ENCODE results near the gene SLC25A23.

The SLC25A23 gene

DNA sequence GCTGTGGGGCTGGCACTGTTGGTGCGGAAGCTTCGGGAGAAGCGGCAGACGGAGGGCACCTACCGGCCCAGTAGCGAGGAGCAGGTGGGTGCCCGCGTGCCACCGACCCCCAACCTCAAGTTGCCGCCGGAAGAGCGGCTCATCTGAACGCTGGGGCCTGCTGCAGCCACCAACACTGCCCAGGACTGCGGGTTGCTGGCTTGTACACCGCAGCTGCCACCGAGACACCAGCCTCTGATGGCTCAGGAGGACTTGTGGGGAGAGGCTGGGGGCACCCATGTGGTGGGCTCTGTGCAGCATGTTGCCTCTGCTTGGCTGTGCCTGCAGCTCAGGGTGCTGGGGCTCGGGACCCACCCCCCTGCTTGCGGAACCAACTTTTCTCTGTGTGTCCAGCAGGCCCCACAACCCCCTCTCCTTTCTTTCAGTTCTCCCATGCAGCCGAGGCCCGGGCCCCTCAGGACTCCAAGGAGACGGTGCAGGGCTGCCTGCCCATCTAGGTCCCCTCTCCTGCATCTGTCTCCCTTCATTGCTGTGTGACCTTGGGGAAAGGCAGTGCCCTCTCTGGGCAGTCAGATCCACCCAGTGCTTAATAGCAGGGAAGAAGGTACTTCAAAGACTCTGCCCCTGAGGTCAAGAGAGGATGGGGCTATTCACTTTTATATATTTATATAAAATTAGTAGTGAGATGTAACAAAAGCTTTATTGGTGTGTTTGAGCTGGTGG lies 7.1 kb upstream of the SLC25A23 start:
- TF ChIP-seq, protein P1, sequence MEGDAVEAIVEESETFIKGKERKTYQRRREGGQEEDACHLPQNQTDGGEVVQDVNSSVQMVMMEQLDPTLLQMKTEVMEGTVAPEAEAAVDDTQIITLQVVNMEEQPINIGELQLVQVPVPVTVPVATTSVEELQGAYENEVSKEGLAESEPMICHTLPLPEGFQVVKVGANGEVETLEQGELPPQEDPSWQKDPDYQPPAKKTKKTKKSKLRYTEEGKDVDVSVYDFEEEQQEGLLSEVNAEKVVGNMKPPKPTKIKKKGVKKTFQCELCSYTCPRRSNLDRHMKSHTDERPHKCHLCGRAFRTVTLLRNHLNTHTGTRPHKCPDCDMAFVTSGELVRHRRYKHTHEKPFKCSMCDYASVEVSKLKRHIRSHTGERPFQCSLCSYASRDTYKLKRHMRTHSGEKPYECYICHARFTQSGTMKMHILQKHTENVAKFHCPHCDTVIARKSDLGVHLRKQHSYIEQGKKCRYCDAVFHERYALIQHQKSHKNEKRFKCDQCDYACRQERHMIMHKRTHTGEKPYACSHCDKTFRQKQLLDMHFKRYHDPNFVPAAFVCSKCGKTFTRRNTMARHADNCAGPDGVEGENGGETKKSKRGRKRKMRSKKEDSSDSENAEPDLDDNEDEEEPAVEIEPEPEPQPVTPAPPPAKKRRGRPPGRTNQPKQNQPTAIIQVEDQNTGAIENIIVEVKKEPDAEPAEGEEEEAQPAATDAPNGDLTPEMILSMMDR (conservative IDR thresholded peaks at IDR 0.05; ENCODE audit: low read depth, low read length): no peak
- Histone ChIP-seq H3K27ac (no peak overlapping the region), H3K4me1 (ENCODE audit: low read depth, poor library complexity, severe bottlenecking) (no peaks in the 10 kb centered on the region), H3K36me3 (ENCODE audit: insufficient read depth) (no peaks in the 10 kb centered on the region), H3K9ac (no peak overlapping the region), H2AFZ (ENCODE audit: low read depth) (no peak overlapping the region), H3K4me2 (no peak overlapping the region), H3K4me3 (IDR thresholded peaks at IDR 0.05; ENCODE audit: insufficient read depth, low read depth, low read length) (no peak overlapping the region), H3K79me2 (ENCODE audit: insufficient read depth, low read depth) (no peaks in the 10 kb centered on the region), H4K20me1 (ENCODE audit: insufficient read depth) (no peaks in the 10 kb centered on the region), H3K27me3 (ENCODE audit: insufficient read depth, low read depth) (peaks cover 26% of the 10 kb centered on the region; the same call in 1 of the 2 replicates)

DNA sequence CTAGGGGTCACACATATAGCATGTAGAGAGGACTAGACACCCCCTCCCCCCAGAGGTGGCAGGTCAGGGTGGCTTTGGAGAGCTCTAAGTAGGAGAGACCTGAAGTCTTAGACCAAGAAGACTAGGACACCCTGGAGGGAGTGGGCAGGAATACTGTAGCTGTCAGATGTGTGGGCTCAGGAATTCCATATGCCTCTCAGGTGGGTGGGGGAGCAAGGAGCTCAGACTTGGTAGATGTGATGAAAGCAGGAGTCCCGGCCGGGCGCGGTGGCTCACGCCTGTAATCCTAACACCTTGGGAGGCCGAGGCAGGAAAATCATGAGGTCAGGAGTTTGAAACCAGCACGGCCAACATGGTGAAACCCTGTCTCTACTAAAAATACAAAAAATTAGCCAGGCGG lies 6.1 kb upstream of the SLC25A23 start:
- TF ChIP-seq, protein P1 (conservative IDR thresholded peaks at IDR 0.05; ENCODE audit: low read depth, low read length): no peak
- Histone ChIP-seq H3K36me3 (ENCODE audit: insufficient read depth) (no peaks in the 10 kb centered on the region), H4K20me1 (ENCODE audit: insufficient read depth) (no peaks in the 10 kb centered on the region), H3K4me2 (no peak overlapping the region), H2AFZ (ENCODE audit: low read depth) (no peak overlapping the region), H3K9ac (no peak overlapping the region), H3K27ac (no peak overlapping the region), H3K4me3 (IDR thresholded peaks at IDR 0.05; ENCODE audit: insufficient read depth, low read depth, low read length) (no peak overlapping the region), H3K4me1 (ENCODE audit: low read depth, poor library complexity, severe bottlenecking) (no peaks in the 10 kb centered on the region), H3K27me3 (ENCODE audit: insufficient read depth, low read depth) (peaks cover 26% of the 10 kb centered on the region; the same call in 1 of the 2 replicates), H3K79me2 (ENCODE audit: insufficient read depth, low read depth) (no peaks in the 10 kb centered on the region)

DNA sequence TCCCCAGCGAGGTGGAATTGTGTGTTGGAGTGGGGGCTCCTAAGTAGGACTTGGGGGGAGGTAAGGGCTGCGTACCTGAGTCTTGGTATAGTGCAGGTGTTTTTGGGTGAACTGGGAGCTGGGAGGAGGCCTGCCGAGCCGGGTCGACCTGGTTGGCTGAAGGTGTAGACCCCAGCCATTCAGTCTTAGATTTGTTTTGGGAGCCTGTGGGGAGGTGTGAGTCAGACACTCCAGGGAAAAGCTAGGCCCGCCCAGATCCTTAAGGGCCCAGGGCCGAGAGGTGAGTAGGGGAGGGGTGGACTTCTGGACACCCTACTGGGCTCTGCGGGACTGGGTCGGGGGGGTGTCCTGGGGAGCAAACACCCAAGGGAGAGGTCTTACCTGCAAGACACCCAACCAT lies 5.4 kb upstream of the SLC25A23 start:
- no peak overlapping the region for H3K4me2 ChIP-seq

DNA sequence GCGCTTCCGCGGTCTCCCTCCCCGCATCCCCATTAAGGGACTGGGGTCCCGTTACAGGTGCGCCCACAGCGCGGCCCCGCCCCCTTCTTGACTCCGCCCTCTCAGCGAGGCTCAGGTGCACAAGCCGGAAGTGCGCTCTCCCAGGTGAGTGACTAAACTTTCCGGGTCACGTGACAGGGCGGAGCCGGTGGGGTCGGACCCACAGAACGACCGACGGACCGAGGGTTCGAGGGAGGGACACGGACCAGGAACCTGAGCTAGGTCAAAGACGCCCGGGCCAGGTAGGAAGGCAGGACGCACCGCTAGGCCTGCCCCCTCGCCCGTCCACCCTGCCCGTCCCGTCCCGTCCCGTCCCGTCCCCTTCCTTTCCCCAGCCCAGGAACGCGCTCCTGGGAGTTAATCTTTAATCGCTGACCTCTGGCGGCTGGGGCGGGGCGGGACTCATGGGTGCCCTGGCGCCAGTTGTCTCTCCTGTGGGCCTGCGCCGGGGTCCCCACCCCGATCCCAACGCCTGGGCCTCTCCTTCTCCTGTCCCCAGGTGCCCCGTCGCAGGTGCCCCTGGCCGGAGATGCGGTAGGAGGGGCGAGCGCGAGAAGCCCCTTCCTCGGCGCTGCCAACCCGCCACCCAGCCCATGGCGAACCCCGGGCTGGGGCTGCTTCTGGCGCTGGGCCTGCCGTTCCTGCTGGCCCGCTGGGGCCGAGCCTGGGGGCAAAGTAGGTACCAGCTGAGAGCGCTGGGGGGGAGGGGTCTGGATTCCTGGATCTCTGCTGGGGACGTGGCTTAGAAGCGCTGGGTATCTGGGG lies 4.7 kb upstream of the SLC25A23 start, which contains the start of gene CRB3:
Gene CRB3, plus strand, starts transcription at position 202 of the 804 bp plus-strand sequence. Its CDS starts 431 bp downstream, at position 633.
- Histone ChIP-seq H3K4me2 (no peak within 1 kb of the TSS), H3K27me3 (ENCODE audit: insufficient read depth, low read depth) (peaks cover 24% of the 10 kb centered on the region; the same call in 1 of the 2 replicates), H3K27ac (no peak within 1 kb of the TSS), H3K36me3 (ENCODE audit: insufficient read depth) (no peaks in the 10 kb centered on the region), H3K9ac (no peak within 1 kb of the TSS), H3K4me1 (ENCODE audit: low read depth, poor library complexity, severe bottlenecking) (no peaks in the 10 kb centered on the region), H3K4me3 (IDR thresholded peaks at IDR 0.05; ENCODE audit: insufficient read depth, low read depth, low read length) (no peak within 1 kb of the TSS), H3K79me2 (ENCODE audit: insufficient read depth, low read depth) (no peaks in the 10 kb centered on the region), H4K20me1 (ENCODE audit: insufficient read depth) (no peaks in the 10 kb centered on the region), H2AFZ (ENCODE audit: low read depth) (no peak within 1 kb of the TSS)
- TF ChIP-seq, protein P1 (conservative IDR thresholded peaks at IDR 0.05; ENCODE audit: low read depth, low read length): no peak

More for the DNA sequence above, 5.4 kb upstream of the SLC25A23 start:
- H3K36me3 ChIP-seq (ENCODE audit: insufficient read depth): no peaks in the 10 kb centered on the region
- peaks cover 26% of the 10 kb centered on the region; the same call in 1 of the 2 replicates for H3K27me3 ChIP-seq (ENCODE audit: insufficient read depth, low read depth)
- H3K79me2 ChIP-seq (ENCODE audit: insufficient read depth, low read depth): no peaks in the 10 kb centered on the region
- H3K4me3 ChIP-seq (IDR thresholded peaks at IDR 0.05; ENCODE audit: insufficient read depth, low read depth, low read length): no peak overlapping the region
- no peaks in the 10 kb centered on the region for H4K20me1 ChIP-seq (ENCODE audit: insufficient read depth)
- TF ChIP-seq, protein P1 (conservative IDR thresholded peaks at IDR 0.05; ENCODE audit: low read depth, low read length): no peak
- no peak overlapping the region for H2AFZ ChIP-seq (ENCODE audit: low read depth)
- no peak overlapping the region for H3K9ac ChIP-seq
- no peak overlapping the region for H3K27ac ChIP-seq
- no peaks in the 10 kb centered on the region for H3K4me1 ChIP-seq (ENCODE audit: low read depth, poor library complexity, severe bottlenecking)
